GM23248 (cell line): ENCODE results near the gene CORIN.

Experiments
- EZH2 ChIP-seq: fragments of 200-600 bp; sonication (generic); IDR thresholded peaks from 2 replicates; pipeline ENCODE4 v1.6.1; 2018; ENCODE audit warnings: antibody characterized with exemption, mild to moderate bottlenecking; ENCODE audit not compliant: insufficient read depth, poor library complexity, severe bottlenecking
- EZH2phosphoT487 ChIP-seq: fragments of 200-600 bp; sonication (generic); IDR thresholded peaks from 2 replicates; pipeline ENCODE4 v1.6.1; 2018; ENCODE audit warnings: antibody characterized with exemption, moderate library complexity, mild to moderate bottlenecking, low read depth; ENCODE audit not compliant: insufficient read depth

GRCh38 chr4:47749858-47750257, 88.0 kb downstream of the CORIN start:
- TF ChIP-seq EZH2phosphoT487: no peak
- TF ChIP-seq EZH2: no peak
